NCI-H2107 treated with DMSO at 0.1 percent for 48 hours (cell line): ENCODE results near the gene ANO9.
"Not testable (repeated sequence)": the region's sequence is repeated elsewhere in the genome, so short reads cannot be mapped to it uniquely, and the experiment has no call there.

Experiments used
- DNase-seq: peaks from one replicate; lab custom pipeline; 2025; ENCODE audit not compliant: unreplicated experiment; lab: John Stamatoyannopoulos, UW

Gene ANO9

GRCh38 chr11:404551-405264 is 37.1 kb downstream of the ANO9 start:
- no peak for DNase-seq

- no peak for DNase-seq
Measured at GRCh38 chr11:403761-404431, 37.9 kb downstream of the ANO9 start.

DNA sequence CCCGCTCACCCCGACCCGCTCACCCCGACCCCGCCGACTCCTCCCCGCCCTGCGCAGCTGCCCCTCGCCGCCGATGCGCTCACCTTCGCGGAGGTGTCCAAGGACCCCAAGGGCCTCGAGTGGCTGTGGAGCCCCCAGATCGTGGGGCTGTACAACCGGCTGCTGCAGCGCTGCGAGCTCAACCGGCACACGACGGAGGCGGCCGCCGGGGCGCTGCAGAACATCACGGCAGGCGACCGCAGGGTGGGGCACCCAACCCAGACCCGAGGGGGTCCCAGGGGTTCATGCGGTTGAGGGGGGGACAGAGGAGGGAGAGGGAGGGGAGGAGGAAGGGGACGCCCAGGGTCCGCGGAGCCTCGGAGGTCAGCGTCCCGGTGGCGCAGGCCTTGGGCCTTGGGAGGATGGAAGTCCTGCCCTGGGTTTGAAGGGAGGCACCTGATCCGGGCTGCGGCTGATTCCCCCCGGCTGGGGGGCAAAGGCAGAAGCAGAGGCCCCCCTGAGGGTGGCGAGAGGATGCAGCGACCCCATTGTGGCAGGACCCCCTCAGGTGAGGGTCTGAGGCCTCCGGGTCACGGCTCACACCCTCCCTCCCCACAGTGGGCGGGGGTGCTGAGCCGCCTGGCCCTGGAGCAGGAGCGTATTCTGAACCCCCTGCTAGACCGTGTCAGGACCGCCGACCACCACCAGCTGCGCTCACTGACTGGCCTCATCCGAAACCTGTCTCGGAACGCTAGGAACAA is 38.6 kb downstream of the ANO9 start:
- DNase-seq = no peak

GRCh38 chr11:401196-401595 is 40.6 kb downstream of the ANO9 start:
- not testable (repeated sequence) for DNase-seq

DNA sequence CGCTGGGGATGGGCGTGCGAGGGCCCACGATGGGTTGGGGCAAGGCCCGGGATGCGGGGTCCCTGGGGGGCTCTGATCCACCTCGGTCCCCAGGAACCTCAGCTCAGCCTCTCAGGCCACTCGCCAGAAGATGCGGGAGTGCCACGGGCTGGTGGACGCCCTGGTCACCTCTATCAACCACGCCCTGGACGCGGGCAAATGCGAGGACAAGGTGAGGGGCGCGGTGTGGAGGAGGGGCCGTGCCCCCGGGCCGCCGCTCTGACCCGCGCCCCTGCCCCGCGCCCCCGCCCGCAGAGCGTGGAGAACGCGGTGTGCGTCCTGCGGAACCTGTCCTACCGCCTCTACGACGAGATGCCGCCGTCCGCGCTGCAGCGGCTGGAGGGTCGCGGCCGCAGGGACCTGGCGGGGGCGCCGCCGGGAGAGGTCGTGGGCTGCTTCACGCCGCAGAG is 41.5 kb downstream of the ANO9 start:
- DNase-seq = no peak

DNA sequence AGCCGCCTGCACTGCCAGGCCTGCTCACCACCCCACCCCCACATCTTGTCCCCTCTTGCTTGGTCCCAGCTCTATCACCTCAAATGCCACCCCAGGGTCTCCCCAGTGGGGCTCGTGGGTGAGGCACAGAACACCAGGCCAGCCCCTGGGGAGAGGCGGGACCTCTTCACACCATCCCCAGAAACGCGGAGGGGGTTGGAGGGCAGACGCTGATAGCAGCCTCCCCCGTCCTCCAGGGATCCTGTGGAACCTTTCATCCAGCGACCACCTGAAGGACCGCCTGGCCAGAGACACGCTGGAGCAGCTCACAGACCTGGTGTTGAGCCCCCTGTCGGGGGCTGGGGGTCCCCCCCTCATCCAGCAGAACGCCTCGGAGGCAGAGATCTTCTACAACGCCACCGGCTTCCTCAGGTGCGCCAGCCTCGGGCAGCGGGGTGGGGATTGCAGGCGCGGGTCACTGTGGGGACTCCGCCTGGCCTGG is 42.0 kb downstream of the ANO9 start:
- no peak for DNase-seq

- no peak for DNase-seq
Measured at GRCh38 chr11:398826-399225, 43.0 kb downstream of the ANO9 start.

- DNase-seq = no peak
Measured at GRCh38 chr11:396948-397548, 44.8 kb downstream of the ANO9 start.

DNA sequence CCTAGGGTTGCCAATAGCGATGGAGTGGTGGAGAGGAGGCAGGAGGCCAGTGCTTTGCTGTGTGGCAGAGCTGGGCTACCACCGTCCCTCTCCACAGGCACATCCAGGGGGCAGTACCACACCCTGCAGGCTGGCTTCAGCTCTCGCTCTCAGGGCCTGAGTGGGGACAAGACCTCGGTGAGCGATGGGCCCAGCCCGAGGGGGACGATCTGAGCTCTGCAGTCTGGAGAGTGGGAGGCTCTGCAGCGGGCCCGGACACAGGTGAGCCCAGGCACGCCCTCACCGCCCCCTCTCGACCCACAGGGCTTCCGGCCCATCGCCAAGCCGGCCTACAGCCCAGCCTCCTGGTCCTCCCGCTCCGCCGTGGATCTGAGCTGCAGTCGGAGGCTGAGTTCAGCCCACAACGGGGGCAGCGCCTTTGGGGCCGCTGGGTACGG is 45.3 kb downstream of the ANO9 start:
- no peak for DNase-seq

DNA sequence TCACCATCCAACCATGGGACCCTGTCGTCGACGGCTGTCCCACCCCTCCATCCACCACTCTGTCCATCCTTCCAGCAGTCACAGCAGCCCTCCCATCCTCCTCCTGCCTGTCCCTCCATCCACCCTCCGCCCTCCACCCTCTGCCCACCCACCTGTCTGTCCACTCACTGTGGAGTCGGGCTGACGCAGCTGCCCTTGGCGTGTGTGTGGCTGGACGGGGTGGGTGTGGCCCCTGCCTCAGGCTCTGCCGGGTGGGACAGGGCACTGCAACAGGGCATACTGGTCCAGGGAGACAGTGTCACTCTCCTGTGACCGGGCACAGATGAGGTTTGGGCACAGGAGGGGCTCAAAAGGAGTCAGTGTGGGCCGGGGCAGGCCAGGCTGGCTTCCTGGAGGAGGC is 45.9 kb downstream of the ANO9 start:
- no peak for DNase-seq

DNA sequence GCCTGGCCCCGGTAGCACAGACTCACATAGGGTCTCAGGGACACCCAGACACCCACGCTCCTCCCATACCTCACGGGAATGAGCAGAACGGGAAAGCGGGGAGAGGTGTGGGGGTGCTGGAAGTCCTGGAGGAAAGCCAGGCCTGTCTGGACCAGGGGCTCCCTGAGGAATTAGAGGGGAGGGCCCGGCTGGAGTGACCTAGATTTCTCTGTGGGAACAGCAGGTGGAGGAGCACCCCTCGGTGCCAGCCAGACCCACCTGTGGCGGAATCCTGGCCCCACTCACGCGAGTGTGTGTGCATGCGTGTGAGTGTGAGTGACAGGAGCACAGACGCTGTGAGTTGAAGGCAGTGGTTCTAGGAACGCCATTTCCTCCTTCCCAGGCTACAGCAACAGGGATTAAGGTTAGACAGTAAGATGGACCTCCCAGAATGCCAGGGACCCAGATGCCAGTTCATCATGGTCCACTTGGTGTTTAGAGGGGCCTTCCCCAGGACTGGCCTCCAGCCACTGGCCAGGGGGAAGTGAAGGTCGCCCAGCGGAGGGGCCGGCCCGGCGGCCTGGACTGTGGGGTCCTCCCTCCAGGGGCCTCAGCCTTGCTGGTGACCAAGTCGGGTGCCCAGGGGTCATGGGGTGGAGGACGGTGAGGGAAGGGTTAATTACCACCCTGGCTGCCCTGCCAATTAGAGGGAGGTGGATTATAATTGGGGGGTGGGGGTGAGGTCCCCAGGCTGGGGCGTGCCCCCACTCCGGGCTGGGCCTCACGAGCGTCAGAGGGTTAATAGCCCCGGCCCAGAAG is 46.8 kb downstream of the ANO9 start:
- DNase-seq = no peak

DNA sequence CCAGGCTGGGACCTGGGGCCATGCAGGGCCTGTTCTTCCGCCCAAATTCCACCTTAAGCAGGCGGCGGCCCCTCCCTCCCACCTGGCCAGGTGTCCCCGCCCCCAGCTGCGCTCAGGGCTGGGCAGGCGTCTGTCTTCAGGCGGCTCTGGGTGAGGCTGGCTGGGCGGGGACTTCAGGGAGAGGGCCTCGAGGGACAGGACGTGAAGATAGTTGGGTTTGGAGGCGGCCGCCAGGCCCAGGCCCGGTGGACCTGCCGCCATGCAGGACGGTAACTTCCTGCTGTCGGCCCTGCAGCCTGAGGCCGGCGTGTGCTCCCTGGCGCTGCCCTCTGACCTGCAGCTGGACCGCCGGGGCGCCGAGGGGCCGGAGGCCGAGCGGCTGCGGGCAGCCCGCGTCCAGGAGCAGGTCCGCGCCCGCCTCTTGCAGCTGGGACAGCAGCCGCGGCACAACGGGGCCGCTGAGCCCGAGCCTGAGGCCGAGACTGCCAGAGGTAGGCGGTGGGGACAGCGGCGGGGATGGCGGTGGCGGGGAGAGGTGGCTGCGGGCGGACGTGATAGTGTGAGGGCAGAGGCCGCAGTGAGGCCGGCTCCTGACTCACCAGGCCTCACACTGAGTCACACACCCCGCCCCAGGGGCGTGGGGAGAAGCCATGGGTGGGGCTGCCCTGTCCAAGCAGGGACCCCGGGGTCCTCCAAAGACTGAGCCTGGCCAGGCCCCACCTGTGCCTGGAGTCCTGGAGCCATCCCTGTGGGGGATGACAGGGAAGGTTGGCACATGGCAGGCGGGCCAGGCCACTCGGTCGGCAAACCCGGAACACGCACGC is 47.6 kb downstream of the ANO9 start, which contains the start of gene PKP3:
Gene PKP3 (plus strand): TSS at position 176 of the 824 bp plus-strand sequence. CDS start 84 bp downstream, at position 260.
- no peak for DNase-seq

GRCh38 chr11:393219-394033 is 48.4 kb downstream of the ANO9 start:
- no peak for DNase-seq

DNA sequence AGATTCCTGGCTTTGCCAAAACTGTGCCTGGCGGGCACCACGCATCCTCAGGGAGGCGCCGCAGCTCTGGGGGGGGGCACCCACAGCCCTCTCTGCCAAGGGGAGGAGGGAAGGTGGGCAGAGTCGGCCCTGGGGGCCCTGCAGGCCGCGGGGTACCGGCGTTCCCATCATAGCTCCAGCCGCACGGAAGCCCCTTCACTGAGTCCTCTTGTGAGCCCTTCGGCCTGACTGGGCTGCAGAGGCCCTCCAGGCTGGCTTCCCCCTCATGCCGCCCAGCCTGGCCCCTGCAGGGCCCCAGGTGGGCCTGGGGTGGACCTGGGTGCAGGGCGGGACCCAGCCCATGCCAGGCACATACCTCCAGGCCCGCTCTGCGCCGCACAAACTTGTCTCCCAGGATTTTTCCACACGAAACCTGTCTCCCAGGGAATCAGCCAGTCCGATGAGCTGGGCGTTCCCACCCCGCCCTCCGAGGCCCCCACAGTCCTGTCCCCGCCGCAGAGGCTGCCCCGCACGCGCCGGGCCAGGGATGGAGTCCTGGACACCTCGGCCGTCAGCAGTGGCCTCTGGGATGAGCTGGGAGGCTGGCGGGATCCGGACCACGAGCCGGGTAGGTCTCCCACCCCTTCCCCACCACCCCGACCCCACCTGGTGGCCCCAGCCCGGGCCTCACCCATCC is 49.6 kb downstream of the ANO9 start:
- DNase-seq = no peak

- no peak for DNase-seq
Measured at GRCh38 chr11:391117-392017, 50.4 kb downstream of the ANO9 start.

DNA sequence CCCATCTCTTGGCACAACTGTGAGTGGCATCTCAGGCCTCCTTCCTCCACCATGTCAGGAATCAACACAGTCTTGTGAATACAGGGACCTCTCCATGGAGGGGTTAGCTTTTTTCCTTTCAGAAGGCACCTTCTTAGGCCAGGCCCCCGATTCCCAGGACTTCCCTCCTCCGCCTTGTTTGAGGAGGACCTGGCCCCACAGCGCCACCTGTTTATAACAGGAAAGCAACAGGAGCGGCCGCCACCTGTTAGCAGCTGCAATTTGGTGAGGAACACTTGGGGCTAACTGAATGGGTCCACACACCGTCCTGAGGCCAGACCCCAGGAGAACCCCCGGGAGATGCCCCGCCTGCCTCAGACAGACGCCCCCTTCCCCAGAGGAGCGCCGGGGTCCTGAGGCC is 51.6 kb downstream of the ANO9 start:
- DNase-seq = no peak

DNA sequence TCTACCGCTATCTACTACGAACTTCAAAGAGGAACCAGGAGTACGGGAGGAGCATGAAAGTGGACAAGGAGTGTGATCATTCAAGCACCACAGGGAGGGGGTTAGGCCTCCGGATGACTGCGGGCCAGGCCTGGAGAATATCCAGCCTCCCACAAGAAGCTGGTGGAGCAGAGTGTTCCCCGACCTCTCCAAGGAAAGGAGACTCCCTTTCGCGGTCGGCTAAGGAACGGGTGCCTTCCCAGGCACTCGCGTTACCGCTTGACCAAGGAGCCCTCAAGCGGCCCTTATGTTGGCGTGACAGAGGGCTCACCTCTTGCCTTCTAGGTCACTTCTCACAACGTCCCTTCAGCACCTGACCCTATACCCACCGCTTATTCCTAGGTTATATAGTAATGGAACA is 52.4 kb downstream of the ANO9 start:
- not testable (repeated sequence) for DNase-seq
